ENCODE data around the gene KCNMA1. TPM values are rescaled to one million over a fixed set of nuclear protein-coding genes. Genes with fewer than 3 reads are reported as not detected.

KCNMA1 gene
- total and polyA plus RNA-seq, 10 donors: 9.3 to 114 (median 51.5) TPM

DNA sequence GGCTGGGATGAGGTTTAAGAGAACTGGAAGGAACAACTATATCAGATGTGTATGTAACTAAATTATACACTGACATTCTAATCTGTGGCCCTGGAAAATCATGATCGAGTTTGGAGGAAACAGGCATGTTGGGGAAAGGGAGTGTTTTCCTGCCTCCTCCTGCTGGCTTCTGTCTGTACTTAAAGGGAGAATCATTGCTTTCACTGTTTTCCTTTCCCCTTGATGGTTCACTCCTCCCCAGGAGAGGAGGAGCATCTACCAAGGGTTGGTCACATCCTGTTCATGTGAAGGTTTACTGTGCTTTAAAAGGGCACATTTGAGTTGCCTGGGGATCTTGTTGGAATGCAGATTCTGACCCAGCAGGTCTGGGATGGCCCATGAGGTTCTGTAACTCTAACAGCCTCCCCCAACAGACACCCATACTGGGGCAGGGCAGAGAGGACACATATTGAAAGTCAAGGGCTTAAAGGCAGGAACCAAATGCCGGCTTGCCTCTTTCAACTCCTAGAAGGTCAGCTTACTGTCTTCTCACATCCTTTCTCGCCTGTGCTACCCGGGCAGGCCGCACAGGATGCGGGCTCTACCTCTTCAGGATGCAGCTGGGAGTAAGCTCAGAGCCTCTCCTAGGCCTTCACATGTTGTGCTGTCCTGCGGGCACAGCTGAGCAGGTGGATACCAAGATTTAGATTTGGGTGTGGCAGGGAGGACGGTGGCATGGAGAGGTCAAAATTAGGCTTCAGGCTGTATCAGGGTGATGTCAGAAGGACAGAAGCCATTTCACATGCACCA, 694.8 kb downstream of the KCNMA1 start:
- H3K27ac ChIP-seq: no peak overlapping the region
- H3K9me3 ChIP-seq: no peaks in the 10 kb centered on the region
- H3K4me1 ChIP-seq: peaks cover 0 to 8% (median 0%) of the 10 kb centered on the region in 6 donors
- 41 to 61% (median 50%) methylated on average over 8 of the region's 8 CpGs for WGBS, 5 donors
- DNase-seq: no peak
- no peak overlapping the region for H3K4me3 ChIP-seq
- TF ChIP-seq POLR2A (IDR thresholded peaks at IDR 0.05) (no peak), POLR2AphosphoS5 (IDR thresholded peaks at IDR 0.05) (no peak)
- TF ChIP-seq, protein P1, sequence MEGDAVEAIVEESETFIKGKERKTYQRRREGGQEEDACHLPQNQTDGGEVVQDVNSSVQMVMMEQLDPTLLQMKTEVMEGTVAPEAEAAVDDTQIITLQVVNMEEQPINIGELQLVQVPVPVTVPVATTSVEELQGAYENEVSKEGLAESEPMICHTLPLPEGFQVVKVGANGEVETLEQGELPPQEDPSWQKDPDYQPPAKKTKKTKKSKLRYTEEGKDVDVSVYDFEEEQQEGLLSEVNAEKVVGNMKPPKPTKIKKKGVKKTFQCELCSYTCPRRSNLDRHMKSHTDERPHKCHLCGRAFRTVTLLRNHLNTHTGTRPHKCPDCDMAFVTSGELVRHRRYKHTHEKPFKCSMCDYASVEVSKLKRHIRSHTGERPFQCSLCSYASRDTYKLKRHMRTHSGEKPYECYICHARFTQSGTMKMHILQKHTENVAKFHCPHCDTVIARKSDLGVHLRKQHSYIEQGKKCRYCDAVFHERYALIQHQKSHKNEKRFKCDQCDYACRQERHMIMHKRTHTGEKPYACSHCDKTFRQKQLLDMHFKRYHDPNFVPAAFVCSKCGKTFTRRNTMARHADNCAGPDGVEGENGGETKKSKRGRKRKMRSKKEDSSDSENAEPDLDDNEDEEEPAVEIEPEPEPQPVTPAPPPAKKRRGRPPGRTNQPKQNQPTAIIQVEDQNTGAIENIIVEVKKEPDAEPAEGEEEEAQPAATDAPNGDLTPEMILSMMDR (IDR thresholded peaks at IDR 0.05 in 8 of 11, conservative IDR thresholded peaks at IDR 0.05 in 3 of 11): no peak
- no peaks in the 10 kb centered on the region for H3K36me3 ChIP-seq
- intact Hi-C loops (cut with DNase I; ENCODE audit: low total_unique reads): no loop called here
- no peaks in the 10 kb centered on the region for H3K27me3 ChIP-seq (replicated peaks in 1 of 7)

DNA sequence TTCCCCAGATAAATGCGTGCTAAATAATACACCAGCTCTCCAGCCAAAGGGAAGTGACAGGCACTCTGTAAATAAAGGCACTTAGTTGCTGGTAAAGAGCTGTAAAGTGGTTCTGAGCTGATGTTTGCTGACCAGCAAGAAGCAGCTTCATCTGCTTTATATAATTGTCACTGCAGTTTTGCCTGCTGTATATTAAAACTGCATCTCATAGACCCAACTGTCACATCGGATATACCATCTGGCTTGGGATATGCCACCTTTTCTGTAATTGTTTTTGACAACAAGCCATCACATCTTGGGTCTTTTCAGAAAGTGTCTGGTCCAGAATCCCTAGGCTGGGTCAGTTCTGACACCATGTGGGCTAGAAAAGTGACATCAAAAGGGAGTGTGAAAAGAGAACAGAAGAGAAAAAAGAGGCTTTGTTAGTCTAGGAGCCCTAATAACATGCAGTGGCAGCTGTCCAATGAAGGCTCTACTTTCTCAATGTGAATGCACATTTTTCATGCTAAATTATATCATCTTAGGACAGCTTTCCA, 697.6 kb downstream of the KCNMA1 start:
- 67 to 81% (median 74%) methylated on average over 2 of the region's 2 CpGs for WGBS, 5 donors
- Histone ChIP-seq H3K27me3 (replicated peaks in 1 of 7) (no peaks in the 10 kb centered on the region), H3K4me1 (peaks cover 0 to 8% (median 0%) of the 10 kb centered on the region in 6 donors), H3K27ac (no peak overlapping the region), H3K9me3 (no peaks in the 10 kb centered on the region), H3K4me3 (no peak overlapping the region), H3K36me3 (no peaks in the 10 kb centered on the region)
- no peak for DNase-seq
- intact Hi-C loops (cut with DNase I; ENCODE audit: low total_unique reads): no loop called here
- TF ChIP-seq POLR2AphosphoS5 (IDR thresholded peaks at IDR 0.05) (no peak), POLR2A (IDR thresholded peaks at IDR 0.05) (no peak)
- TF ChIP-seq, protein P1 (IDR thresholded peaks at IDR 0.05 in 8 of 11, conservative IDR thresholded peaks at IDR 0.05 in 3 of 11): no peak

DNA sequence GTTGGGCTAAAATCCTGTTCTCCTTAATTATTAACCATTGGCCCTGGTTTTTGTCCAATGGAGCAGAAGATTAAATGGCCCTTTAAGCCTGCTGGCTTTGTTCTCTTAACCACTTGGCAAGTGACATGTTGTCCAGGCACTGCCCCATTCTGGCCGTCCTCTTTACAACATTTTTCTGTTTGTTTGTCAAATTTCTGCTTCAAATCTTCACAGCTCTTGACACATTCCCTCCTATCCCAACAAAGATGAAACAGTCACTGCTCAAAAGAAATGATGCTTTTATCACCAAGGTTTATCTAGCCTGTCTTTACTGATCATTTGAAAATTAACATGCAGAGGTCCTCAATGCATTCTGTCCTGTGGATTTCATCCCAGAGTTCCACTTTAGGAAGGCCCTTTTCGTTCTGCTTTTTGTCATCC, 700.4 kb downstream of the KCNMA1 start:
- no peaks in the 10 kb centered on the region for H3K36me3 ChIP-seq
- no peak for DNase-seq
- no peak overlapping the region for H3K4me3 ChIP-seq
- no peaks in the 10 kb centered on the region for H3K9me3 ChIP-seq
- no peaks in the 10 kb centered on the region for H3K4me1 ChIP-seq
- intact Hi-C loops (cut with DNase I; ENCODE audit: low total_unique reads): no loop called here
- WGBS, 5 donors: 50 to 71% (median 66%) methylated on average over 2 of the region's 2 CpGs
- TF ChIP-seq POLR2AphosphoS5 (IDR thresholded peaks at IDR 0.05) (no peak), POLR2A (IDR thresholded peaks at IDR 0.05) (no peak)
- TF ChIP-seq, protein P1 (IDR thresholded peaks at IDR 0.05 in 8 of 11, conservative IDR thresholded peaks at IDR 0.05 in 3 of 11): no peak
- H3K27me3 ChIP-seq (replicated peaks in 1 of 7): no peaks in the 10 kb centered on the region
- no peak overlapping the region for H3K27ac ChIP-seq

DNA sequence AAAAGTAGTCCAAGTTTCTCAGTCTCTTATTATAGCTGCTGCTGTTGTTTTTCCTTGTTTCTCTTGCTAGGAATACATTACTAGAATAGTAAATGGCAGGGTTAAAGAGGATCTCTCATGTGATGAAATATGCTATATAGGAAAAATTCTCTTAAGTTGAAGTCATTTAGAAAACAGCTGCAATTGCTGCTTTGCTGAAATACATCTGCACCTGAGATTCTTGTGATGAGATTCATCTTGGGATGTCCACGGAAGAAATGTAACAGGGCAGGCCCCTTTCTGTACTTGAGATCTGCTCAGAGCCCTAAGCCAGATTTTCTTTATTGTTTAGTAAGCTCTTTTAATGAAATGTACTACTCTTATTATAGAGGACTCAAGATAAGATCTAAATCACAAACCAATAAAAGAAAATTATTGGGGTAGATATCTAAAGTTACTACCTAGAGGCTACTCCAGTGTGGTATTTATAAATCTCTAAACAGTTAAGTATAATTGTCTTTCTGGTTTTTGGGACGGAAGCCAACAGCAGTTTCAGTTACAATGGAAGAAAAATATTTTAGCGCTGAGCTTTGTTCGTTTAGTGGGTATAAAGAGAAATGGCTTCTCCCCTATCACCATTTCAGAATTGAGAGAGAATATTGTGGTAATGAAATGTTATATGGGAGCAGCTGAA, 701.5 kb downstream of the KCNMA1 start:
- no peak for DNase-seq
- intact Hi-C loops (cut with DNase I; ENCODE audit: low total_unique reads): no loop called here
- Histone ChIP-seq H3K4me1 (no peaks in the 10 kb centered on the region), H3K36me3 (no peaks in the 10 kb centered on the region), H3K27ac (no peak overlapping the region), H3K27me3 (replicated peaks in 1 of 7) (no peaks in the 10 kb centered on the region), H3K4me3 (no peak overlapping the region), H3K9me3 (no peaks in the 10 kb centered on the region)
- WGBS, 5 donors: 78 to 86% (median 82%) methylated on average over 4 of the region's 4 CpGs
- TF ChIP-seq POLR2AphosphoS5 (IDR thresholded peaks at IDR 0.05): no peak
- TF ChIP-seq POLR2A (IDR thresholded peaks at IDR 0.05): no peak
- TF ChIP-seq, protein P1 (IDR thresholded peaks at IDR 0.05 in 8 of 11, conservative IDR thresholded peaks at IDR 0.05 in 3 of 11): no peak
